Activated CD8-positive, alpha-beta T cell treated with anti-CD3 and anti-CD28 coated beads for 36 hours (primary cell): ENCODE measurements around the gene AHR. TPM values are rescaled to one million over a fixed set of nuclear protein-coding genes. Genes with fewer than 3 reads are reported as not detected.

Experiments used
- ATAC-seq: fragments of 200-7000 bp; cut with Tn5 transposase; one replicate; pipeline ENCODE4 v1.10.0; 2021; ENCODE audit warnings: mild to moderate bottlenecking, moderate library complexity
- CTCF ChIA-PET: fragments of 350-600 bp; sonication (Branson Sonifier 250); formaldehyde crosslinking; loops from one replicate; lab custom pipeline; 2021; ENCODE audit warnings: antibody characterized with exemption; lab: Charles Lee
- POLR2A ChIA-PET: fragments of 350-600 bp; sonication (Branson Sonifier 250); formaldehyde crosslinking; loops from one replicate; lab custom pipeline; 2021; ENCODE audit warnings: antibody characterized with exemption; lab: Charles Lee
- DNase-seq: peaks from one replicate; pipeline ENCODE4 v3.0.0-alpha.2; 2020
- H3K27ac Mint-ChIP-seq: one replicate; pipeline ENCODE4 v1.8.0; 2021; ENCODE audit warnings: mild to moderate bottlenecking, mixed read lengths
- H3K27me3 Mint-ChIP-seq: one replicate; pipeline ENCODE4 v1.8.0; 2021; ENCODE audit warnings: mixed read lengths
- H3K36me3 Mint-ChIP-seq: one replicate; pipeline ENCODE4 v1.8.0; 2021; ENCODE audit warnings: low read depth, mixed read lengths
- H3K4me1 Mint-ChIP-seq: one replicate; pipeline ENCODE4 v1.8.0; 2021; ENCODE audit warnings: low read depth, mixed read lengths
- H3K4me3 Mint-ChIP-seq: one replicate; pipeline ENCODE4 v1.8.0; 2021; ENCODE audit warnings: mild to moderate bottlenecking, moderate library complexity, mixed read lengths
- H3K9me3 Mint-ChIP-seq: one replicate; pipeline ENCODE4 v1.8.0; 2021; ENCODE audit warnings: mixed read lengths
- CTCF ChIP-seq: fragments of 200-600 bp; IDR thresholded peaks from one replicate; pipeline ENCODE4 v1.8.0; 2022; ENCODE audit warnings: antibody characterized with exemption, mild to moderate bottlenecking
- intact Hi-C: fragments of 100-400 bp; cut with micrococcal nuclease; formaldehyde crosslinking; loops from one replicate; pipeline ENCODE4 v1.10.0; 2022
- total RNA-seq, 2 experiments: library from RNA; stranded (reverse); gene quantifications; one replicate each; pipeline ENCODE4 v1.2.3, GENCODE V29; 2021

Gene AHR
- total RNA-seq, 2 experiments from 2014 or later = 32.1 to 33.4 TPM

GRCh38 chr7:17299483-17299991 is 1.1 kb downstream of the AHR start:
- Mint-ChIP-seq H3K36me3 (peaks cover 6% of the 10 kb centered on the region), H3K27ac (peak overlapping the region; percentile 94), H3K4me1 (peaks cover 38% of the 10 kb centered on the region), H3K27me3 (no peaks in the 10 kb centered on the region), H3K9me3 (peaks cover 7% of the 10 kb centered on the region), H3K4me3 (peak overlapping the region; percentile 91)
- CTCF ChIA-PET = interaction anchor here (1.2 kb wide), 1 partner anchor 317 kb away, joined by 8 read pairs; no protein-coding TSS in a partner anchor
- TF ChIP-seq CTCF = no peak
- ATAC-seq = peak; percentile 10
- peak; percentile 45 for DNase-seq
- intact Hi-C loops = loop anchor here (1.0 to 2.0 kb wide), 3 partner anchors 38 to 161 kb away; no protein-coding TSS in a partner anchor
- POLR2A ChIA-PET = interaction anchor here (0.8 to 2.3 kb wide), 8 partner anchors 14 to 173 kb away, joined by 3 to 9 read pairs (median 3); no protein-coding TSS in a partner anchor

DNA sequence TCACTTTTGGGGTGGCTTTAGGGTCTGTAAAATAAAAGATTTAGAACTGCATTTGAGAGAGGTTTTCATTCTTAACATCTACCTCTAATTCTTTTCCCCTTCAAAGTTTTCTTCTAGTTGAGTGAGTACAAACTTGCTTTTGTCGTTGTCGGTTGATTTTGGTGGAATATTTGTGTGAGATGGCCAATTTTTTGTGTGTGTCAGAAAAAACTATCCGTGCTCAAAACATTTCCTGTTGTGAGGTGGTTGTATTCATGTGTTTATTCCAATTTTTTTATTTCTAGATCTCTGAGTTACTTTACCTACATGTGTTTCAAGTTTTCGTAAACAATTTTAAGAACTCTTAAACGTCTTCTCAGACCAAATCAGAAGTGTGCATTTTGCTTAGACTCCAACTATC is 1.6 kb downstream of the AHR start:
- peaks cover 43% of the 10 kb centered on the region for H3K4me1 Mint-ChIP-seq
- H3K27ac Mint-ChIP-seq = peak overlapping the region; percentile 94
- H3K9me3 Mint-ChIP-seq = peaks cover 7% of the 10 kb centered on the region
- ChIA-PET POLR2A (interaction anchor here (0.8 to 2.0 kb wide), 4 partner anchors 65 to 173 kb away, joined by 3 to 9 read pairs (median 3); no protein-coding TSS in a partner anchor), CTCF (interaction anchor here (1.2 kb wide), 1 partner anchor 317 kb away, joined by 8 read pairs; no protein-coding TSS in a partner anchor)
- ATAC-seq (no peak), DNase-seq (no peak)
- H3K27me3 Mint-ChIP-seq = no peaks in the 10 kb centered on the region
- intact Hi-C loops = loop anchor here (10.0 kb wide), 2 partner anchors 135 to 295 kb away; no protein-coding TSS in a partner anchor
- H3K4me3 Mint-ChIP-seq = peak overlapping the region; percentile 91
- peaks cover 8% of the 10 kb centered on the region for H3K36me3 Mint-ChIP-seq
- no peak for TF ChIP-seq CTCF

DNA sequence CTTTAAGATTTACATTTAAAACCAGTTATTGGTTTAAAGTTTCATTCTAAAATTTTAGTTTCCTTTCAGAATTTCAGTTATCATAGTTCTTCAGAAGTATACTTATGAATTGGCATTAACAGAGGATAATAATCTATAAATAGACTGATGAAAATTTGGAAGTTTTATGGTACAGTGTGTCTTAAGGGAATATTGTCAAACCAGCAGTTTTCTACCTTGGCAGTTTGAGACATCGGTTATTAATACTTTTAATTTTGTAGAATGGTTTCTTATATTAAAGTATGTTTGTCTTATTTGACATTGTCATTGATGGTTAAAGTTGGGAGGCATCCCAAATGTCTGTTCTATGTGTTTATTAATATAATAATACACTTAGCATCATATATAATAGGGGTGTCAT is 2.0 kb downstream of the AHR start:
- H3K36me3 Mint-ChIP-seq = peaks cover 11% of the 10 kb centered on the region
- peaks cover 7% of the 10 kb centered on the region for H3K9me3 Mint-ChIP-seq
- ChIA-PET POLR2A (interaction anchor here (0.8 to 1.0 kb wide), 2 partner anchors 114 to 173 kb away, joined by 3 read pairs; no protein-coding TSS in a partner anchor), CTCF (interaction anchor here (1.1 to 3.0 kb wide), 7 partner anchors 8 to 318 kb away, joined by 3 to 13 read pairs (median 4); no protein-coding TSS in a partner anchor)
- DNase-seq = no peak
- peak overlapping the region; percentile 91 for H3K4me3 Mint-ChIP-seq
- intact Hi-C loops = loop anchor here (10.0 kb wide), 2 partner anchors 134 to 296 kb away; no protein-coding TSS in a partner anchor
- TF ChIP-seq CTCF = no peak
- H3K27me3 Mint-ChIP-seq = no peaks in the 10 kb centered on the region
- peaks cover 47% of the 10 kb centered on the region for H3K4me1 Mint-ChIP-seq
- no peak for ATAC-seq
- peak overlapping the region; percentile 94 for H3K27ac Mint-ChIP-seq

GRCh38 chr7:17301471-17302456 is 3.3 kb downstream of the AHR start:
- TF ChIP-seq CTCF = peak; percentile 92
- peaks cover 11% of the 10 kb centered on the region for H3K36me3 Mint-ChIP-seq
- H3K27me3 Mint-ChIP-seq = no peaks in the 10 kb centered on the region
- ATAC-seq (no peak), DNase-seq (peak; percentile 72)
- H3K9me3 Mint-ChIP-seq = peaks cover 7% of the 10 kb centered on the region
- H3K27ac Mint-ChIP-seq = no peak overlapping the region
- ChIA-PET CTCF (interaction anchor here (0.6 to 3.0 kb wide), 24 partner anchors 8 to 376 kb away, joined by 3 to 13 read pairs (median 4); no protein-coding TSS in a partner anchor), POLR2A (no interaction called here)
- intact Hi-C loops = loop anchor here (10.0 kb wide), 2 partner anchors 133 to 297 kb away; no protein-coding TSS in a partner anchor
- peak overlapping the region; percentile 91 for H3K4me3 Mint-ChIP-seq
- peaks cover 48% of the 10 kb centered on the region for H3K4me1 Mint-ChIP-seq
